Endometrial microvascular endothelial cells (primary cell): ENCODE data around the gene ABL1. TPM values are rescaled to one million over a fixed set of nuclear protein-coding genes. Genes with fewer than 3 reads are reported as not detected.

ENCODE experiments used
- in situ Hi-C: cut with HindIII; loops from 2 replicates; pipeline ENCODE4 v1.10.0; 2017; ENCODE audit warnings: low sequenced_read_pairs, low pct_unique_long_range_greater_than_20kb; ENCODE audit errors: inconsistent ontology term
- total RNA-seq: library from RNA; depleted of rRNA; stranded (reverse); fragments of >200 nt; gene quantifications from one replicate; pipeline ENCODE4 v1.2.3, GENCODE V29; 2015; ENCODE audit errors: inconsistent ontology term

The ABL1 gene
- total RNA-seq, 1 donor from 2014 or later: 38.0 TPM

- in situ Hi-C loops: no loop called here
Observed at GRCh38 chr9:130934702-130935647, 99.9 kb downstream of the ABL1 start.

- in situ Hi-C loops: no loop called here
Observed at GRCh38 chr9:130935648-130936271, 100.7 kb downstream of the ABL1 start.

- in situ Hi-C loops: no loop called here
Observed at GRCh38 chr9:130936285-130937117, 101.4 kb downstream of the ABL1 start.

Other genes starting within 250 kb of the ABL1 start
- gene PRDM12, start 170.7 kb upstream of the ABL1 start, total RNA-seq: not detected
- 39.8 TPM for gene EXOSC2, start 141.5 kb upstream of the ABL1 start, total RNA-seq
- gene QRFP, start 61.6 kb downstream of the ABL1 start, total RNA-seq: not detected
- under 0.01 TPM for gene FIBCD1, start 104.0 kb downstream of the ABL1 start, total RNA-seq
- gene LAMC3, start 173.9 kb downstream of the ABL1 start, total RNA-seq: not detected